ENCODE results near the gene PLTP. TPM values are rescaled to one million over a fixed set of nuclear protein-coding genes. Genes with fewer than 3 reads are reported as not detected.

The PLTP gene
- total and polyA plus RNA-seq, 2 of the 13 experiments (the other 11 are each of a cell fraction or from before 2014, with no cell fraction given): 16.9 to 28.6 TPM

- TF ChIP-seq MLXIP (CRISPR knock-in tag; IDR thresholded peaks at IDR 0.05; ENCODE audit: borderline replicate concordance): peak; percentile 42; the same call in 1 of the 2 replicates
- peak; percentile 80 for TF ChIP-seq HOXA3 (CRISPR knock-in tag; IDR thresholded peaks at IDR 0.05)
- no peak for TF ChIP-seq PRPF4 (IDR thresholded peaks at IDR 0.05; ENCODE audit: low read depth, low read length, poor library complexity, severe bottlenecking)
- peak; percentile 5; the same call in 1 of the 2 replicates for TF ChIP-seq ZNF230 (CRISPR knock-in tag; IDR thresholded peaks at IDR 0.05)
- peak; percentile 10 for TF ChIP-seq ZNF7 (CRISPR knock-in tag; IDR thresholded peaks at IDR 0.05)
- TF ChIP-seq ZNF747 (CRISPR knock-in tag; IDR thresholded peaks at IDR 0.05; ENCODE audit: borderline replicate concordance): no peak; the same call in 1 of the 2 replicates
- TF ChIP-seq CENPBD1 (CRISPR knock-in tag; IDR thresholded peaks at IDR 0.05; ENCODE audit: borderline replicate concordance, low read depth): no peak
- no peak for TF ChIP-seq ZNF225 (CRISPR knock-in tag; IDR thresholded peaks at IDR 0.05)
- peak; percentile 55; the same call in 1 of the 2 replicates for TF ChIP-seq ZNF616 (CRISPR knock-in tag; IDR thresholded peaks at IDR 0.05; ENCODE audit: low read depth)
- no peak for TF ChIP-seq USF2 (IDR thresholded peaks at IDR 0.05; ENCODE audit: low read depth, low read length)
- no peak for TF ChIP-seq USF2 (CRISPR knock-in tag; IDR thresholded peaks at IDR 0.05; ENCODE audit: borderline replicate concordance)
- peak; percentile 77 for TF ChIP-seq TFE3 (CRISPR knock-in tag; IDR thresholded peaks at IDR 0.05)
- TF ChIP-seq ISL2 (CRISPR knock-in tag; IDR thresholded peaks at IDR 0.05): no peak
- peak; percentile 97 for TF ChIP-seq MAX (IDR thresholded peaks at IDR 0.05)
- TF ChIP-seq ZNF572 (CRISPR knock-in tag; IDR thresholded peaks at IDR 0.05): peak; percentile 97
- peak; percentile 80; the same call in 1 of the 2 replicates for TF ChIP-seq PREB (CRISPR knock-in tag; IDR thresholded peaks at IDR 0.05)
- TF ChIP-seq ISX (CRISPR knock-in tag; conservative IDR thresholded peaks at IDR 0.05): no peak
- TF ChIP-seq POLR2A (IDR thresholded peaks at IDR 0.05; ENCODE audit: insufficient read depth in 1 of 2, low read depth in 2 of 2, low read length in 2 of 2): peak; percentile 81; a peak in 3 of 4 replicates
- peak; percentile 85; the same call in 1 of the 2 replicates for TF ChIP-seq ZBTB42 (CRISPR knock-in tag; IDR thresholded peaks at IDR 0.05)
- TF ChIP-seq ZNF781 (CRISPR knock-in tag; IDR thresholded peaks at IDR 0.05; ENCODE audit: borderline replicate concordance, not compliant biosample characterization): peak; percentile 18
- peak; percentile 77 for TF ChIP-seq KAT8 (CRISPR knock-in tag; IDR thresholded peaks at IDR 0.05)
Measured at GRCh38 chr20:45890077-45890984, 21.6 kb downstream of the PLTP start (continued).

Measured in HepG2 (cell line).